Stimulated activated CD4-positive, alpha-beta T cell treated with anti-CD3 and anti-CD28 coated beads, Interleukin-1b, Interleukin-23, amount 100 ng/mL, for 1 hour (primary cell): Measurements from ENCODE around the gene ANO1.

Source experiments
- DNase-seq, 2 donors: peaks; one replicate each; pipeline ENCODE4 v3.0.0-alpha.2; 2020; ENCODE audit warnings: low read depth in 2 of 2

Gene ANO1

DNA sequence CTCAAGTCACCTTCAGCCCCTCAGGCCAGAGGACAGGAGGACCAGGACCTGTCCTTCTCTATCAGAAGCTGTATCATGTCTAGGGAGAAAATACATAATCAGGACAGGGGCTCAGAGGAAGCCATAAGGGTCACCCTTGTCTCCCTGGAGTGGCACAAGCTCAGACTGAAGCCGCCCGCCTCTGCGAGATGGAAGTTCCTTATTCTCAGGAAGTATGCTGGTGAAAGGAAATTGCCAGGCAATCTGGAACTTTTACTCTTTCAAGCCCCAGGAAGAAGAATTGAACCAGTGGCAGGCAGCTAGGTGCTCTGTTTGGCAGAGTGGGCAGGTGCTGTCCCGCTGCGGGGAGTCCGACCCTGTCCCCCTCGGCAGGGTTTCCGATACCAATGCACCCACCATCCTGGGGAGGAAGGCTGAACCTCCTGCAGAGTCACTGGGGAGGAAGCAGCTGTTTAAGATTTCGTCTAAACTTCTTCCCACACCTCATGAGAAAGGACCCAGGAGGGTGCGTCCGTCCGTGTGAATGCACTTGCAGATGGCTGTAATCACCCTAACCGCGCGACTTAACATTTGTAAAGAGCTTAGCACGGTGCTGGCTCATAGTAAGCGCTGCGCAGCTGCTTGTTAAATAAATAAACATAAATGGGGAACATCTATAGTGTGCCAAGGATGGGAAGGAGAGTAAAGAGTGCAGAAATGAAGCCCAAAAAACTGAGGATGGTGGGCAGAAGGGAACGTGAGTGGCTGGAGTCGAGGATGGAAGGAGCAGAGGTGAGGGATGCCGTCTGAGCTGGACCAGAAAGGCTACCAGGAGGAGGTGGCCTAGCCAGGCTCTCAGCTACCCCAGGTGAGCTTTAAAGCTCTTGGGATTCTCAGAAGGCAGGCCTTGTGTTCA lies 5.0 kb upstream of the ANO1 start:
- no peak for DNase-seq

DNA sequence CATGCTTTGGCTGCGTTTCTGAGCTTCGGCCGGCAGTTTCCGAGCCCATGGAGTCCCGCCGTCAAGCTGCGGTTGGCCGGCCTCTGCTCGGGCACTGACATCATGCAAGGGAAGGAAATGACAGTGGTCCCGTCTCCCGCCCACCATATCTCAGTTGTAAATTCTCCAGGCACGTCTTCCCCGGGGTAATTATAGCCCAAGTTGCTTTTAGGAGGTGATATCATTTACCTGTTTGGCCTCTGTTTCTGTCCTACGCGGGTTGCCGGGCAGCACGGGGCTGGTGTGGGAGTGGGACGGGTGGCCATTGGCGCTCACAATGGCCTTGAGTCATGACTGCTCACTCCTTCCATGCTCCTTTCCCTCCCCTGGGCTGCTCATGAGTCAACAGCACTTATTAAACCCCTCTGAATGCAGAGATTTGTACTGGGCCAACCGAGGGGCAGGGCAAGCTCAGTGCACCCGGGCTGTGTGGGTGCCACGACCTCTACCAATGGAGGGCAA lies 4.2 kb upstream of the ANO1 start:
- no peak for DNase-seq

DNA sequence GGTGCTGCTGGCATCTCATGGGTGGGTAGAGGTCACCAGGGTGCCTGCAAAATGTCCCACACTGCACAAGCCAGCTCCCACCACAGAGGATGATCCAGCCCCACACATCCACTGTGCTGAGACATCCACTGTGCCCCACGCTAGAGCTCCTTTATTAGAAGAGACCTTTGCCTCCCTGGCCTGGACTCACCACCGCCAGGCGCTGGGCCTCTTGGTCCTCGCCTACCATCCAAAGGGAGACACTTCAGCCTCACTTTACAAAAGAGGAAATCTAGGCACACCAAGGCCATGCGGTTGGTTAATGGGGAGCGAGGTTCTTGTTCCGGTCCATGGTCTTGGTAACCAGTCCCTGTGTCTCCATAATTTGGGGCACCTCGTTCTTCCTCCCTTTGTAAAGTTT lies 3.4 kb upstream of the ANO1 start:
- no peak for DNase-seq

DNA sequence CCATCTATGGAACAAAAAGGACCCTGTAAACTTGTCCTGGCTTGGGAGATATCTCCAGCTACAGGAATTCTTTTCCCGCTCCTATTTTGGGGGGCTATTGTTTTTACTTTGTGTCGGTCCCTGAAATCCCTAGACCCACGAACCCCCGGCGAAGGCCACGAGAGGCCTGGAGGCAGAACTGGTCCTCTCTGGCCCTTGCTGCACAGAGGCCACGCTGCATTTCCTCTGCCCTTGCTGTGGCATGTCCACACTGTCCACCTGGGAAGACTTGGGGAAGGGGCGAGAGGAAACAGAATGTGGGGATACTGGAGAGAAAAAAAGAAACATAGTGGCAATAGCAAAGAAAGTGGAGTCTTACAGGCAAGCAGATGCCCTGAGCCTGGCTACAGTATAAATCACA lies 2.3 kb upstream of the ANO1 start:
- no peak for DNase-seq

DNA sequence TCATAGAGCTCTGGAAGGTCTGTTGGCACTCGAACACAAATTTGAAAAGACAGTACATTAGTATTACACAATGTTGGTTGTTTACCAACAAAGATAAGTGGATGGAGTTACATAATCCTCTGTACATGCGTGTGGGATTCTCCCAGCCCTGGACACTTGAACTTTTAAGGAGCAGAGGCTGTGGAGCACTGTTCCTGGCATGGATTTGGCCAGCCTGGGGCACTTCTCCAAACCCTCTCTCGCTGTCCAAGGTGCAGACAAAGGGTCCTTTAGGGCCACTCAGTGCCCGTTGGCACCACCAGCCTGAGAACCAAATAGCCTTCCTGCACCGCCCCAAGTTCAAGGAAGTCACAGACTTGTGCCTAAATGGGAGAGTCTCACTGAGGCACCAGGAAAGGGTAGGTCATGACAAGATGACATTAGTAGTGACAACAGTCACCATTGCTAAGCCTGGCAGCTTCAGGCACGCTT lies 1.6 kb upstream of the ANO1 start:
- no peak for DNase-seq

DNA sequence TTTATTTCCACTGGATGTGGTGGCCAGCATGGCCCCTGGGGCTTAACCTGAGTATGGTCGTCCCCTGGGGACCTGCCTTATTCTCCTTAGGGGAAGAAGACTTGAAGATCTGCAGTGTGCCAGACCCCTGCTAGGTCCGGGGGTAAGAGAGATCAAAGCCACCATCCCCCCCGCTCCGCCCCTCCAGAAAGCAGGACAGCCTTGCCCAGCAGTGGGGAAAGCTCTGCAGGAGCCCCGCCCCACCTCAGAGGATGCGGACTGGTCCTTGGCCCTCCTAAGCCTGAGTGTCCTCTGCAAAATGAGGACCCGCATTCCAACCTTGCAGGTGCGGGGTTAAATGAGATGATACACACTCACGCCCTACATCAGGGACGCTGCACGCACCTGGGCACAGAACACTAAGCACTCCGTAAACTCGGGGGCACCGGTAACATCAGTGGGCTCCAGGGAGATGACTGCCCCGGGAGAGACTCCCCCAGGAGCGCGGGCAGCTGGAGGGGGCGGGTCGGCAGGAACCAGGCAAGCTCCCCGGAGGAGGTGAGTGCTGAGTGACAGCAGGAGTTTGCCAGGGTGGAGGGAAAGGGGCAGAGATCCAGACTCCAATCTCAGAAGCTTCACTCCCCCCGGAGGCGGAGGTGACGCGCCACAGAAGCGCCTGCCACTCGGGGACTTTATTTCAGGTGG lies 564 bp upstream of the ANO1 start:
- DNase-seq: no peak

DNA sequence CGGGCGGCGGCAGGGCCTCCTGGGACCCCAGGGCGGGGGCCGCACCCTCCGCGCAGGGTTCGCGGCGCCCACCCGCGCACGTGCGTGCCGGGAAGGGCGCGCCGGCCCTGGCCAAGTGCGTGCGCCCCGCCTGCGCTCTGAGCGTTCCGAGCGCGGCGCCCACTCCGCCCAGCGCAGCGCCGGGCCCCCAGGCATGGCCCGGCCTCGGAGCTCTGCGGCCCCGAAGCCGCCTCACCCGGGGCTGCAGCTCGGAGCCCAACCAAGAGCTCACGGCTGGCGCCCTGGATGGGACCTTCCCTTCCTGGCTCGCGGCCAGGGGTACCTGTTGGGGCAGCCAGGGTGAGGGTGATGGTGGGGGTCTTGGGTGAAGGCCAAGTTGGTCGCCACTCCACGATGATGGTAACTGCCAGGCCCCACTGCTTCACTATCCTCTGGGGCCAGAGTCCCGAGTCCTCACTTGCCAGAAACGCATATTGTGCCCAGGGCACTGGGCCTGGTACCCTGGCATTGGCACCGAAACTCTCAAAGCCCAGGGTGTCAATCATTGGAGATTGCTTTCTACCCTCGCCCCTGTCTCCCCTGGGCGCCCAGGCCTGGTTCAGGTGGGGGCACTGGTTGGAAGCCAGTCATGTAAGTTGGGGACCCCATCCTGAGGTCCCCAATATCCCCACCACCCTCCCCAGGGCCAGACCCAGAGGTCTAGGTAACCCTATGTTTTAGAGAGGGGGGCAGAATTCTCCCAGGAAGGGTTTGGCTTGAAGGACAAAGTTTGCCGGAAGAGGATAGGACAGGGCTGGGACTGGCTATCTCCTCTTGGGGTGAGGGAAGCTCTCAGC lies 882 bp downstream of the ANO1 start:
- no peak for DNase-seq

DNA sequence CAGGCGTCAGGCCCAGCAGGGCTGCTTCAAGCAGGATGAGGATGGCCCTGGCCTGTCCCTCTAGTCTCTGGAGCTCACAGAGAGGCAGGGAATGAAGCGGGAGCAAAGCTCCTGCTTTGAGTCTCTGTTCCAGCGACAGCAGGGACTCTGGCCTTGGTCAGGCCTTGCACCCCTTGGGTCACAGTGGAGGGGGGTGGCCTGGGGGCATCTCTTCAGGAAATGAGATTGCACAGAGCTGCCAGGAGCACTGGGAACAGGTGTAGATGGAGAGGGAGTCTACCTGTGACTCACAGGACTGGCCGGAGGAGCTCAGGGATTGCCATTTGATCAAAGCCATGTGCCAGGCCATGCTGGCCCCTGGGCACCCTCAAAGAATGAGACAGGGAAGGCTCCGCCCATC lies 1.6 kb downstream of the ANO1 start:
- no peak for DNase-seq

DNA sequence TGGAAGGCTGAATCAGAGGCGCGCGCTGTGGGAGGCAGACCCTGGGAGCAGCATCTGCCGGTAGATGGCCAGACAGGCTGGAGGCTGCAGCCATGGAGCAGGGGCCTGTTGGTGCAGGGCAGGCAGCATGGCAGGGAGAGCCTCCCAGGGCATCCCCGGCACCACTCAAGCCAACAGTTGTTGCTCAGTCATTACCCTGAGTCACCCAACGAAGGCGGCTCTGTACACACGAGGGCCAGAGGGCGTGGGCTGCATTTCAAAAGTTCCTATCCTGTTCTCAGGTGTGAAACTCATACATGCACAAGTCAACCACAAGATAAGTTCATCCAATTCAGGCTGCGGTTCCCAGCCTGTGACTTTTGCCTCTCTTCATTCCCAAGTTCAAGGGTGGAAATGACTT lies 2.6 kb downstream of the ANO1 start:
- no peak for DNase-seq

DNA sequence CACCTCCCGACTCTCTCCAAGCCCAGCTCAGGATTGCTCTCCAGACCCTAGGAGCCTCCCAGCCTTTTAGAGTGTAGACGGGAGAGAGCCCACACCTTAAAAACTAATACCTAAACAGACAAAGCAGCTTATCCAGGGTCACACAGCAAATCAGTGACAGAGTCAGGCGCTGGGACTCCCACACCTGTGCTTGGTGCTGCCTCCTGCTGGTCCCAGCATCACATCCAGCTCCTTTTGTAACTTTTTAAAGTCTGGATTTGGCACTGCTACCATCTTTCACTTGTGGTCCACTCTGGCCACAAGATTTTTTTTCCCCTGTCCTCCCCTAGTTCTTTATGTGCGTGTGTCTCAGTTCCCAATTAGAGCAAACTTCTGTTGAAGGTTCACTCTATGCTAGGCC lies 4.7 kb downstream of the ANO1 start:
- no peak for DNase-seq

DNA sequence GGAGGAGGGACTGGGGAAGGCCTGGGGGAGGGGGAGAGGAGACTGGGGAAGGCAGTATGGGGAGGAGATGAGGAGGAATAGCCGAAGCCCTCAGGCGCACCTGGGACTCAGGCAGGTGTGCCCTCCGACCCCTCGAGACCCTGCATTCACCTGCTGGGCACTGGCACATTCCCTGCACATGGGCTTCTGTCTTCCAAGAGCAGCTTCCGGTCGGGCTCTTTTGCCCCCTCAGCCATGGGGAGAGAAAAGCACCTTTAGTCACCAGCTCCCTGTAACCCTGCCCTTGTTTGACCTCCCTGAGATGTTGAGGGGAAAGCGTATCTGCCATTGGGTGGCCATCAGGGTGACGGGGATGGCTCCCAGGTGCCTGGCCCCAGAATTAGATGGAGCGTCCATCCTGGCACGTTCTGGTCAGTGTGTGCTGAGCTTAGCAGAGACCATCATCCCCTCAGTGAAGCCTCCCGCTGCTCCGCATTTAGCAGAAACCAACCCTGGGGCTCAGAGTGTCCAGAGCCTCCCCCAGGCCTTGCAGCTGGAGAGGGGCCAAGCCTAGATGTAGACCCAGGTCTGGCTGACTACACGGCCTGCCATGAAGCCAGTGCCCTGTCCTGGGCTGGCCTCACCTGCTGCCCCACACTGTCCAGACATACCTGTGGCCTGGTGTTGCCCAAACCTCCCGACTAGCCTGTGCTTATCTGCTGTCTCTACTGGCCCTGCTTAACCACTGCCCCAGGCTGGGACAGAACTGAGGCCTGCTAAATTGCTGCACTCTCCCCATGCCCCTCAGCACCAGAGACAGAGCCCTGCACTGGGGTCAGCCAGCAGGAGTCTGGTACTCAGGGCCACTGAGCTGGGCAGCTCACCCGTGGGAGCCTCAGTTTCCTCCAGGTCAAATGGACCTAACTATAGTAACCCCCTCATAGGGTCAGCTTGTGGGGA lies 6.2 kb downstream of the ANO1 start:
- DNase-seq: no peak

DNA sequence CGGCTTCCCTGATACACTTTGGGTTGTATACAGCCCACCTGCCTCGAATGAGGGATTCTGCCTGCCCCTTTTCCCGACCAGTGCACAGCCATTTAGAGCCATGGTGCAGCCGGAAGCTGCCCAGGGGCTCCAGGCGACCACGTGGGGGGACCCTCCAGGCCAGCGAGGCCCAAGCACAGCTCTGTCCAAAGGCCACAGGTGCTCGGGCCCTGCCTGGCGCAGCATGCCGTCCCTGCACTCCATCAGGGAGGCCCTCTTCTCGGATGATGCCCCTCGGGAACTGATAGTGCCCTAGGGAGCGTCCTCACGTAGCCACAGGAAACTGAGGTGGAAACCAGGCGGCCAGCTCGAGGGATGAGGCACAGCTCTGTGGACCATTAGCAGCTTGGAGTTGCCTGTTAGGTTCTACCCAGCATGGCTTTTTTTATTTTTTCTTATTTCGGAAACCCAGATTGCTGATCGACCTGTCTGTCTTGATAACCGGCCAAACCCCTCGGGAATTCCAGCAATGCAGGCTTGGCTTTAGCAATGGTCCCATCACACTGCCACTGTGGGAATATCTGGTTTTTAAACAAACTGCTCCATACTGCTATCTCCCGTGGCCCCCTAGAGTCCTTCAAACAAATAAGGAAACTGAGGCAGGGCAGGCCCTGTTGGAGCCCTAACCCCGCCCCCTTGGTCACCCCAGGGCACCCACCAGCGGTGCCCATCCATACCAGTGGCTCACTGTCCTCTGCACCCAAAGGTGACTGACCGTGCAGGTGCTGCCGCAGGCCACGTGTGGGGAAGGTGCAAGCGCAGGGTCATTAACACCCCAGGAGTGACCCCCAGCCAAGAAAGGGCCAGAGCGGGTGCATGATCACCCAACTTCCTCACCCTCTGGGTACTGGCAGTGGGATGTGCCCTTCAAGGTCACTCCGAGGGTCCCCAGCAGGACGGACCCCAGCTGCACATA lies 8.0 kb downstream of the ANO1 start:
- DNase-seq: no peak

DNA sequence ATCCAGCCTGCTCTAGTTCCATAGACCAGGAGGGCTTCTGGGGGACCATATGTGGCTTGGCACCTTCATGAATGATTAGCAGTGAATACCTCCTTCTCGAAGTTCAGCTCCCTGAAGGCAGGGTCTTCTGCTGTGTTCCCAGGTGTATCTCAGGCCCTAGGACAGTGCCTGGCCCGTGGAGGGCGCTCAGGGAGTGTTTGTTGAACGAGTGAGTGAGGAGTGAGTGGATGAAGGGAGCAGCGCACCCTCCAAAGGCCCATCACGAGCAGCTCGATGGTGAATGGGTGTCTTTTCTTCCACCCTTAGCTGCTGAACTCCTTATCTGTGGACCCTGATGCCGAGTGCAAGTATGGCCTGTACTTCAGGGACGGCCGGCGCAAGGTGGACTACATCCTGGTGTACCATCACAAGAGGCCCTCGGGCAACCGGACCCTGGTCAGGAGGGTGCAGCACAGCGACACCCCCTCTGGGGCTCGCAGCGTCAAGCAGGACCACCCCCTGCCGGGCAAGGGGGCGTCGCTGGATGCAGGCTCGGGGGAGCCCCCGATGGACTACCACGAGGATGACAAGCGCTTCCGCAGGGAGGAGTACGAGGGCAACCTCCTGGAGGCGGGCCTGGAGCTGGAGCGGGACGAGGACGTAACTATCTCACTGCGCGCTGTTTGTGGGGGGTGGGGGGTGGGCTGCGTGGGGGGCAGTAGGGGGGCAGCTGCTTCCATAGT lies 9.5 kb downstream of the ANO1 start:
- DNase-seq: no peak

DNA sequence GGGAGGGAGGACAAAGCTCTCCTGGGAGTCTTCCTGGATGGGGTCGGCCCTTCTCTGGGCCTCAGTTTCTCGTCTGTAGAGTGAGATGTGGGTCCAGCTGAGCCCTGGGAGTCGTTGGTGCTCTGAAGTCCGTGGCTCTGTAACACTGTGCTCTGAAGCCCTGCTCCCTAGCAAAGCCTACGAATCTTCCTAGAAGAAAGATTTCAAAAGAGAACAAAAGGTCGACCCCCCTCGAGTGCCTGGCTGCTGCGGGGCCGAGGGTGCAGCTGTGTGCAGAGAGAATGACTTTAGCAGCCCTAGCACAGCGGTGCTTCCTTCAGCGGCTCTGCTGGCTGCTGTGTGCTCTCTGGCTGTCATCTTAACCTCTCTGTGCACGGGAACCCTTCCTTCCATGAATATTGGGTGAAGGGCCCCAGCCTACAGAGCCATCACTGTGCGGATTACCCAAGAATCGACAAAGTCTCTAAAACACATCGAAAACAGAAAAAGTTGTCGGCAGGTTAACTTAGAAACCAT lies 10.7 kb downstream of the ANO1 start:
- DNase-seq: no peak

DNA sequence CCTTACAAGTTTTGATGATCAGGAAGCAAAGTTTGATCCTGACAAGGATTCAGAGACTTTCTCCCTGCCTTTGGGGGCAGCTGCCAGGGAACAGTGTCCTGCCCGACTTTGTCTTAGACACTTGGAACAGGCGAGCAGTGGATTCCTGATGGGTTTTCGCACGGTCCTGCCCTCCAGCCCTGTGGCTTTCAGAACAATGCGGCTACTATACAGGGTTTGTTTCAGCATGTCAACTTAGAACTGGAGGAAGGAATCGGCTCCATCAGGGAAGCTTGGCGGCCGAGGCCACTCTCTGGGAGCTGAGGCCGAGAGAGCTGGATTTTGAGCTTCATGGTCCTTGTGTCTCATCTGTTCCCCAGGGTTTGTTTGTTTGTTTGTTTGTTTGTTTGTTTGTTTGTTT lies 11.5 kb downstream of the ANO1 start:
- DNase-seq: no peak

DNA sequence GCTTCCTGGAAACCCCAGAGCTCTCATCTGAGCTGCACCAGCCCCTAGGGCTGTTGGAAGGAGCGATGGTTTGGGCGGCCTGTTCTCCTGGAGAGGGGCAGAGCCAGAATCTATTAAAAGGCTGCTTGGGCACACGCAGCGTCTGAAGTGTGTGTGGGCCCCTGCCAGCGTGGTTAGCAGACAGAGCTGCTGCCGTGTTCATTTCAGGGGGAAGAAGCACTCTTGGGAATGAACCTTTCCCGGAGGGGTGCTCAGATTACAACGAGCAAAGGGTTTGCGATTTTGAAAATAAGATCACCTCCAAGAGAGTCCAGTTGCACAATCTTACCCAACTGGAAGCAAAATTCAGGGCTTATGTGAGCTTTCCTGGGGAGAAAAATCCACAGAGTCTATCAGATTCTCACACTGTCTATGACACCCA lies 12.9 kb downstream of the ANO1 start:
- no peak for DNase-seq

DNA sequence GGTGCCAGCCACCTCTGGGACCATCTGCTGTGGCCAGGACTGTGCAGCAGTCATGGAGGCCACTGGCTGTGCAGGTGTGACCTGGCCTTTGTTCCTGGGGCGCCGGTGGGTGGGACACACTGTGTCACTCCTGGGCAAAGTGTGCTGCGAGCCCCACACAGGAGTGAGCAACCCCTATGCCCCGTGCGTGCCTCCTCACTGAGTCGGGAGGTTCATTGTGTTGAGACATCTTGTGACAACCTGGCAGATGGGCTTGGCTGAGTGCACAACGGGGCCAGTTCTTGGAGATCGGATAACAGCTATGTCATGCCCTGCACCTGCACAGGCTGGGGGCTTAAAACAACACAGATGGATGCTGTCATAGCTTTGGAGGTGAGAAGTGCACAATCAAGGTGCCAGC lies 13.5 kb downstream of the ANO1 start:
- no peak for DNase-seq

DNA sequence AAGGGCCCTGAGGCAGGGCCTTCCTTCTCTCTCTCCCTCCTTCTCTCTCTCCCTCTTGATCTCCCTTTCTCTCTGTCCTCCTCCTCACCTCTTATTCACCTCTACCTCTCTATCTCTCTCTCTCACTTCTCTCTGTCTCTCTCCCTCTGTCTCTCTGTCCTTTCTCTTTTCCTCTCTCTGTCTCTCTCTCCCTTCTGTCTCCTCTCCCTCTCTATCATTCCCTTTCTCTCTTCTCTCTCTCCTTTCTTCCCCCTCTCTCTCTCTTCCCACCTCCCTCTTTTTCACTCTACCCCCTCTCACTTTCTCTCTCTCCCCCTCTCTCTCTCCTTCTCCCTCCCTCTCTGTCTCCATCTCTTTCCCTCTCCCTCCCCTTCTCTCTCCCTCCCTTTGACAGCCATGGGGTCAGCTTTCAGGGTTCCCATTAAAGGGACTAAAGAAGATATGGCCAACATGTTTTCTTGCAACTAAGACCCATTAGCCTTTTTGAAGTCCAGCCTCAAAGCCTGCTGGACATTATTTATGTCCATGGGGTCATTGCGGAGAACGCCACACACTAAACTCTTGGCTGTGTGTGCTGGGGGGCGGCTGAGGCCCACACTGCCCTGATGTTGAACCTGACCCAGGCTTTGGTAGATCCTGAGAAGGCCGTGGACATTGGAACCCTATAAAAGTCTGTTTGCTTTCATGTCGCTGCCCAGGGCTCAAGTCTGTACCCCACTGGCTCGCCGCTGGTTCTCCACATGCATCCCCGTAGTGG lies 15.0 kb downstream of the ANO1 start:
- no peak for DNase-seq
